WERI-Rb-1 (cell line): Measurements from ENCODE around the gene PDE4A.

ENCODE experiments used
- DNase-seq: peaks from one replicate; pipeline ENCODE4 v3.0.0-alpha.2; 2020
- H3K27ac ChIP-seq: fragments of 250-450 bp; sonication (Bioruptor Pico); 2 replicates; pipeline ENCODE4 v1.5.1; 2020; ENCODE audit warnings: mild to moderate bottlenecking, moderate library complexity
- H3K27me3 ChIP-seq: fragments of 250-450 bp; sonication (Bioruptor Pico); 2 replicates; pipeline ENCODE4 v1.5.1; 2021; ENCODE audit warnings: mild to moderate bottlenecking, low read depth, moderate library complexity; ENCODE audit not compliant: insufficient read depth, severe bottlenecking
- H3K36me3 ChIP-seq: fragments of 250-450 bp; sonication (Bioruptor Pico); 2 replicates; pipeline ENCODE4 v1.5.1; 2020; ENCODE audit warnings: mild to moderate bottlenecking, moderate library complexity
- H3K4me3 ChIP-seq: 2 replicates; pipeline ENCODE4 v1.5.1; 2011; ENCODE audit warnings: low read depth, mild to moderate bottlenecking, control low read depth, low read length
- H3K9me3 ChIP-seq: fragments of 250-450 bp; sonication (Bioruptor Pico); 2 replicates; pipeline ENCODE4 v1.5.1; 2021; ENCODE audit warnings: mild to moderate bottlenecking, moderate library complexity; ENCODE audit not compliant: severe bottlenecking
- TF ChIP-seq, protein P1 (sequence below): IDR thresholded peaks from 2 replicates; pipeline ENCODE4 v1.5.1; 2011; ENCODE audit warnings: low read depth, mild to moderate bottlenecking, control low read depth, inconsistent platforms, low read length

PDE4A gene

DNA sequence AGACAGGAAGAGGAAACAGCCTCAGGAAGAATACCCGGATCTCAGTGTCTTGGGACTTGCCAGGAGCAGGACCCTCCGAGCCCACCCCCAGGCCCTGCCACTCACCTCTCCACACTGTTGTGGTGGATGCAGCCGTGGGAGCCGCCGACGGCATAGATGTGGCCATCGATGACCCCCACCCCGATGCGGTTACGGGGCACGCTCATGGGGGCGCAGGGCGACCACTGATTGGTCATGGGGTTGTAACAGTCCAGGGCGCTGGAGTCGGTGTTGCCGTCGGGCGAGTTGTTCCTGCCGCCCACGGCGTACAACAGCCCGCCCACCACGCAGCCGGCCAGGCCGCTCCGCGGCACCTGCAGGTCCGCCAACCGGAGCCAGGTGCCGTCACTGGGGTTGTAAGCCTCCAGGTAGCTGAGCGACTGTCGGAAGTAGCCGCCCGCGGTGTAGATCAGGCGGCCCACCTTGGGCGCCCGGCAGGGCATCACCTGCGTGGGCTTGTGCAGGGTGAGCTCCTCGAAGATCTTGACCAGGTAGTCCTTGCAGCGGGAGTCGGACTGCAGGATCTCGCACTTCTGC, 71.2 kb downstream of the PDE4A start:
- no peaks in the 10 kb centered on the region for H3K27me3 ChIP-seq
- peaks cover 89% of the 10 kb centered on the region for H3K36me3 ChIP-seq
- no peak overlapping the region for H3K4me3 ChIP-seq
- TF ChIP-seq, protein P1, sequence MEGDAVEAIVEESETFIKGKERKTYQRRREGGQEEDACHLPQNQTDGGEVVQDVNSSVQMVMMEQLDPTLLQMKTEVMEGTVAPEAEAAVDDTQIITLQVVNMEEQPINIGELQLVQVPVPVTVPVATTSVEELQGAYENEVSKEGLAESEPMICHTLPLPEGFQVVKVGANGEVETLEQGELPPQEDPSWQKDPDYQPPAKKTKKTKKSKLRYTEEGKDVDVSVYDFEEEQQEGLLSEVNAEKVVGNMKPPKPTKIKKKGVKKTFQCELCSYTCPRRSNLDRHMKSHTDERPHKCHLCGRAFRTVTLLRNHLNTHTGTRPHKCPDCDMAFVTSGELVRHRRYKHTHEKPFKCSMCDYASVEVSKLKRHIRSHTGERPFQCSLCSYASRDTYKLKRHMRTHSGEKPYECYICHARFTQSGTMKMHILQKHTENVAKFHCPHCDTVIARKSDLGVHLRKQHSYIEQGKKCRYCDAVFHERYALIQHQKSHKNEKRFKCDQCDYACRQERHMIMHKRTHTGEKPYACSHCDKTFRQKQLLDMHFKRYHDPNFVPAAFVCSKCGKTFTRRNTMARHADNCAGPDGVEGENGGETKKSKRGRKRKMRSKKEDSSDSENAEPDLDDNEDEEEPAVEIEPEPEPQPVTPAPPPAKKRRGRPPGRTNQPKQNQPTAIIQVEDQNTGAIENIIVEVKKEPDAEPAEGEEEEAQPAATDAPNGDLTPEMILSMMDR: no peak
- H3K9me3 ChIP-seq: no peaks in the 10 kb centered on the region
- H3K27ac ChIP-seq: no peak overlapping the region
- no peak for DNase-seq

DNA sequence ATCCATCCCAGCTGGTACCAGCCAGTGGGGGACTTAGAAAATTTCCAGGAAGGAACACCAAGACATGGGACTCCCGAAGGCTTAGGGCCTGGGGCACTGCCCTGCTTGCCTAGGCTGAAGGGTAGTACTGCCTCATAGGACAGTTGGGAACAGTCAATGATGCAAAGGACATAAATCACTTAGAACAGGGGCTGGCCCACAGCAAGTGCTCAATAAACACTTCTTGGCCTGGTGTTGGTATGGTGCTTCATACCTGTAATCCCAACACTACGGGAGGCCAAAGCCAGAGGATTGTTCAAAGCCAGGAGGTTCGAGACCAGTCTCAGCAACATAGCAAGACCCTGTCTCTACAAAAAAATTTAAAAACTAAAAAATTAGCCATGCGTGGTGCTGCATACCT, 77.0 kb downstream of the PDE4A start:
- Histone ChIP-seq H3K36me3 (peaks cover 91% of the 10 kb centered on the region), H3K4me3 (no peak overlapping the region), H3K27ac (no peak overlapping the region), H3K9me3 (no peaks in the 10 kb centered on the region), H3K27me3 (no peaks in the 10 kb centered on the region)
- DNase-seq: no peak
- TF ChIP-seq, protein P1: no peak

DNA sequence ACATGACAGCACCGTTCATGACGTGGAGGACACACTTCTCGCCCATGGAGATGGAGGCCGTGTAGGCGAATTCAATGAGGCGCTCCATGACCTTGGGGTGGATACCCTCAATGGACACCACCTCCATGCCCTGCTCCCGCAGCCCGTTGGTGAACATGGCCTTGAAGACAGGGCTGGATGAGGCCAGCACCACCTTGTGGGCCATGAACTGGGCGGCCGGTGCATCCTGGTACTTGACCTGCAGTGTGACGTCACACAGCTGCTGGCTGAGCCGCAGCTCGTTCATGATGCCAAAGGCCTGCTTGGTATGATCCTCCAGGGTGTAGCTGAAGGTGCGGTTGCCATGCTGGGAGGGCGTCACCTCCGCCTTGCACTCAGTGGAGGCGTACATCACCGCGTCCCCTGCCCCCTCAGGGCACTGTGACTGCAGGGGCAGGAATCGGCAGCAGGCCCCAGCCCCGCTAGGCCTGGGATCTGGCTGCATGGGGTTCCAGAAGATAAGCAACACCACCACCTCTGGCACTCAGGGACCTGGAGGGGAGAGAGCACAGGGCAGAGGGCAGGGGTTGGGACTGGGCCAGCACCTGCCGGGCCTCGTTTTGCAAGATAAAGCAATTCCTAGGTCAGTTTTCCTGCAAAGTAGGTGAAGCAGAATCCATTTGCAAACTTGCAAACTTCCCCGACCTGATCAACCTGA, 79.4 kb downstream of the PDE4A start:
- Histone ChIP-seq H3K4me3 (no peak overlapping the region), H3K27ac (no peak overlapping the region)

DNA sequence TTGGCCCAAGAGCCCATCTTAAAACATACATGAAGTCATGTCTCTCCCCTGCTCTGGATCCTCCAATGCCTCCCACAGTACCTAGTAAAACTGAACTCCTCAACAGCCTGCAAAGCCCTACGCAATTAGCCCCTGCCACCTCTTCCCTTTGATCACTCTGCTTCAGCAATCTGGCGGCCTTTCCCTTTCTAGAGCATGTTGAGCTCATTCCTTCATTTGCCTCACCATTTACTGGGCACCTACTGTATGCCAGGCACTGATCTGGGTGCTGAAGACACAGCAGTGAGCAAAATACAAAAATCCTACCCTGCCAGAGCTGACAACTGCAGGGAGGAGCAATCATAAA, 79.9 kb downstream of the PDE4A start:
- H3K27ac ChIP-seq: no peak overlapping the region
- no peak for DNase-seq

More for the DNA sequence above, 79.4 kb downstream of the PDE4A start:
- Histone ChIP-seq H3K36me3 (peaks cover 79% of the 10 kb centered on the region), H3K9me3 (peaks cover 3% of the 10 kb centered on the region), H3K27me3 (no peaks in the 10 kb centered on the region)
- DNase-seq: no peak
- TF ChIP-seq, protein P1: no peak

DNA sequence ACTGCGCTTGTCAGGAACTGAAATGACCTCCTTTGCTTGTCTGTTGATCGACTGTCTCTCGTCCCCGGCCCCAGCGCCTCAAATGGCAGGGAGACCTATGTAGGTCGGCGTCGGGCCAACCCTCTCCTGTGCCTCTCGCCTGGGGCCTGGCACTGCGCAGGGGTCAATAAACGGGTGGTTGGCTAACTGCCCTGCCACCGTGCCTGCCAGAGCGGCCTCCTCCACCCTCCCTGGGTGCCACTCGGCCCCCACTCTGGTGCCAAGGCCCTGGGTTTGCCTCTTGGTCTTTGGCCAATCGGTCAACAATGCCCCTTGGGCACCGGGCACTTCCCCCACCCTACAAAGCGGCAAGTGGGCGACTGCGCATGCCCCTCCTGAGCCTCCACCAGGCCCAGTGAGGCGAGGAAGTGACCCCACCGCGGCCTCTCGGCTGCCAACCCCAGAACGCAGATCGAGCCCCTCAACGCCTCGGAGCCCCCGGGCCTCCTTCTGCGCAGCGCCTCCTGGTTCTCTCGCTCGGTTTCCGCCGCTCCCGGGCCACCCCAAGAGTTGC, 81.7 kb downstream of the PDE4A start:
- no peaks in the 10 kb centered on the region for H3K27me3 ChIP-seq

More for the DNA sequence above, 79.9 kb downstream of the PDE4A start:
- no peaks in the 10 kb centered on the region for H3K27me3 ChIP-seq
- peaks cover 74% of the 10 kb centered on the region for H3K36me3 ChIP-seq
- TF ChIP-seq, protein P1: no peak
- H3K4me3 ChIP-seq: no peak overlapping the region
- H3K9me3 ChIP-seq: peaks cover 3% of the 10 kb centered on the region

More for the DNA sequence above, 81.7 kb downstream of the PDE4A start:
- Histone ChIP-seq H3K4me3 (peak overlapping the region; percentile 73), H3K27ac (peak overlapping the region; percentile 99), H3K9me3 (peaks cover 3% of the 10 kb centered on the region), H3K36me3 (peaks cover 56% of the 10 kb centered on the region)
- TF ChIP-seq, protein P1: no peak
- peak; percentile 57 for DNase-seq
